NB4 (cell line): Measurements from ENCODE around the gene STX12.

ENCODE experiments used
- DNase-seq: peaks from one replicate; pipeline ENCODE4 v3.0.0; 2010; ENCODE audit warnings: low read depth
- H3K4me3 ChIP-seq: one replicate; pipeline ENCODE4 v1.5.1; 2011; ENCODE audit warnings: mild to moderate bottlenecking, low read depth, low read length, moderate library complexity
- CTCF ChIP-seq: IDR thresholded peaks from one replicate; pipeline ENCODE4 v1.5.1; 2012; ENCODE audit warnings: low read depth, low read length
- MAX ChIP-seq: IDR thresholded peaks from 2 replicates; pipeline ENCODE4 v1.6.1; 2011; ENCODE audit warnings: low read depth, low read length
- MYC ChIP-seq: IDR thresholded peaks from 2 replicates; pipeline ENCODE4 v1.6.1; 2011; ENCODE audit warnings: low read depth, low read length
- POLR2A ChIP-seq: IDR thresholded peaks from 2 replicates; pipeline ENCODE4 v1.6.1; 2011; ENCODE audit warnings: mild to moderate bottlenecking; ENCODE audit not compliant: insufficient read length; ENCODE audit errors: extremely low read depth

STX12 gene

GRCh38 chr1:27772932-27773825, at the start of gene STX12:
Gene STX12, plus strand, starts transcription at chr1:27773219. Its CDS starts 89 bp downstream, at chr1:27773308.
- DNase-seq = peak; percentile 95
- peak within 1 kb of the TSS; percentile 91 for H3K4me3 ChIP-seq
- no peak for TF ChIP-seq CTCF
- TF ChIP-seq MAX = peak; percentile 54
- TF ChIP-seq POLR2A = peak; percentile 41

GRCh38 chr1:27724961-27725373, 48.1 kb upstream of the STX12 start:
- DNase-seq = peak; percentile 21
- H3K4me3 ChIP-seq = peak overlapping the region; percentile 40

GRCh38 chr1:27725374-27726172, 47.4 kb upstream of the STX12 start, which contains the start of gene FAM76A:
Gene FAM76A, plus strand, starts transcription at chr1:27725961. Its CDS starts 120 bp downstream, at chr1:27726081.
- TF ChIP-seq POLR2A = peak; percentile 44
- TF ChIP-seq MYC = peak; percentile 89; the same call in 1 of the 2 replicates
- TF ChIP-seq CTCF = peak; percentile 32
- peak; percentile 90 for TF ChIP-seq MAX
- peak within 1 kb of the TSS; percentile 83 for H3K4me3 ChIP-seq
- DNase-seq = peak; percentile 99

More at GRCh38 chr1:27724961-27725373, 48.1 kb upstream of the STX12 start:
- TF ChIP-seq MAX (no peak), CTCF (no peak), POLR2A (no peak), MYC (no peak)

- DNase-seq = peak; percentile 66
- peak overlapping the region; percentile 83 for H3K4me3 ChIP-seq
- no peak for TF ChIP-seq POLR2A
- no peak for TF ChIP-seq CTCF
- TF ChIP-seq MAX = peak; percentile 17; the same call in 1 of the 2 replicates
- TF ChIP-seq MYC = no peak
These were observed 46.6 kb upstream of the STX12 start for GRCh38 chr1:27726173-27727044.

GRCh38 chr1:27727126-27727525, 45.9 kb upstream of the STX12 start:
- peak overlapping the region; percentile 83 for H3K4me3 ChIP-seq
- TF ChIP-seq POLR2A (no peak), CTCF (no peak), MAX (no peak), MYC (no peak)
- peak; percentile 8 for DNase-seq
